Muscle of leg (tissue), 11 donors: ENCODE results near the gene DYSF. TPM values are rescaled to one million over a fixed set of nuclear protein-coding genes. Genes with fewer than 3 reads are reported as not detected.

ENCODE experiments used
- DNase-seq: peaks from one replicate; pipeline ENCODE4 v3.0.0; 2013
- H3K27ac ChIP-seq: one replicate; pipeline ENCODE4 v1.5.1; 2013; ENCODE audit warnings: mild to moderate bottlenecking, low read length, control low read depth
- H3K27me3 ChIP-seq: one replicate; pipeline ENCODE4 v1.6.1; 2013; ENCODE audit warnings: low read length; ENCODE audit not compliant: control insufficient read depth, insufficient read depth
- H3K36me3 ChIP-seq: one replicate; pipeline ENCODE4 v1.6.1; 2013; ENCODE audit warnings: low read length; ENCODE audit not compliant: control insufficient read depth, insufficient read depth
- H3K4me1 ChIP-seq: one replicate; pipeline ENCODE4 v1.6.1; 2013; ENCODE audit warnings: low read length; ENCODE audit not compliant: control insufficient read depth, insufficient read depth
- H3K4me3 ChIP-seq: one replicate; pipeline ENCODE4 v1.5.1; 2013; ENCODE audit warnings: low read length, control low read depth
- H3K9me3 ChIP-seq: replicated peaks from 2 replicates; pipeline ENCODE4 v1.6.1; 2013; ENCODE audit warnings: low read depth, low read length; ENCODE audit not compliant: control insufficient read depth
- WGBS: methylation state at CpG from one replicate; pipeline ENCODE4 v1.1.5; 2013; ENCODE audit warnings: missing lambda C conversion rate; ENCODE audit not compliant: insufficient coverage; 5-methylcytosine and 5-hydroxymethylcytosine counted together
- polyA plus RNA-seq, 8 donors: library from polyadenylated mRNA; unstranded; fragments of 120-200 nt; gene quantifications; one replicate each; pipeline versions ENCODE4 v1.2.1 to v1.2.3, GENCODE V29; 2013; ENCODE audit warnings: inconsistent platforms in 1 of 8, low replicate concordance in 1 of 8; ENCODE audit not compliant: insufficient read length in 8 of 8, insufficient read depth in 1 of 8
- total RNA-seq: library from RNA; stranded (reverse); fragments of 120-200 nt; gene quantifications from one replicate; pipeline ENCODE4 v1.2.4, GENCODE V29; 2013

Gene DYSF
- total and polyA plus RNA-seq, 9 donors, result 51.6 to 152 (median 106) TPM

- Histone ChIP-seq H3K27me3 (no peaks in the 10 kb centered on the region), H3K4me3 (no peak overlapping the region), H3K4me1 (peaks cover 21% of the 10 kb centered on the region), H3K36me3 (peaks cover 10% of the 10 kb centered on the region), H3K9me3 (no peaks in the 10 kb centered on the region), H3K27ac (no peak overlapping the region)
- DNase-seq, result no peak
- 100% methylated on average over 1 of the region's 1 CpG for WGBS
These were observed 41.3 kb downstream of the DYSF start for GRCh38 chr2:71494523-71495155.

GRCh38 chr2:71496156-71496770 lies 42.9 kb downstream of the DYSF start:
- peaks cover 32% of the 10 kb centered on the region for H3K4me1 ChIP-seq
- DNase-seq, result no peak
- H3K27ac ChIP-seq, result no peak overlapping the region
- H3K27me3 ChIP-seq, result no peaks in the 10 kb centered on the region
- H3K9me3 ChIP-seq, result no peaks in the 10 kb centered on the region
- no peak overlapping the region for H3K4me3 ChIP-seq
- peaks cover 10% of the 10 kb centered on the region for H3K36me3 ChIP-seq
- 65% methylated on average over 5 of the region's 9 CpGs for WGBS

- Histone ChIP-seq H3K4me1 (peaks cover 38% of the 10 kb centered on the region), H3K27ac (peak overlapping the region; percentile 37), H3K4me3 (no peak overlapping the region), H3K9me3 (no peaks in the 10 kb centered on the region), H3K36me3 (peaks cover 10% of the 10 kb centered on the region), H3K27me3 (no peaks in the 10 kb centered on the region)
- no peak for DNase-seq
- 60% methylated on average over 1 of the region's 5 CpGs for WGBS
These were observed 44.9 kb downstream of the DYSF start for GRCh38 chr2:71498261-71498701.

- Histone ChIP-seq H3K4me1 (peaks cover 53% of the 10 kb centered on the region), H3K4me3 (no peak overlapping the region)
These were observed 46.3 kb downstream of the DYSF start for GRCh38 chr2:71499691-71500090.

GRCh38 chr2:71500426-71501079 lies 47.2 kb downstream of the DYSF start:
- 69% methylated on average over 6 of the region's 7 CpGs for WGBS
- H3K4me3 ChIP-seq, result no peak overlapping the region
- peaks cover 8% of the 10 kb centered on the region for H3K36me3 ChIP-seq
- peak; percentile 36 for DNase-seq
- H3K27ac ChIP-seq, result peak overlapping the region; percentile 76
- no peaks in the 10 kb centered on the region for H3K27me3 ChIP-seq
- H3K9me3 ChIP-seq, result no peaks in the 10 kb centered on the region
- H3K4me1 ChIP-seq, result peaks cover 61% of the 10 kb centered on the region

More at GRCh38 chr2:71499691-71500090, 46.3 kb downstream of the DYSF start:
- H3K9me3 ChIP-seq, result no peaks in the 10 kb centered on the region
- DNase-seq, result no peak
- peak overlapping the region; percentile 76 for H3K27ac ChIP-seq
- no peaks in the 10 kb centered on the region for H3K27me3 ChIP-seq
- 40% methylated on average over 1 of the region's 5 CpGs for WGBS
- peaks cover 8% of the 10 kb centered on the region for H3K36me3 ChIP-seq

- peaks cover 9% of the 10 kb centered on the region for H3K36me3 ChIP-seq
- H3K27ac ChIP-seq, result peak overlapping the region; percentile 79
- H3K4me1 ChIP-seq, result peaks cover 67% of the 10 kb centered on the region
- H3K4me3 ChIP-seq, result no peak overlapping the region
- no peaks in the 10 kb centered on the region for H3K9me3 ChIP-seq
- DNase-seq, result no peak
- H3K27me3 ChIP-seq, result no peaks in the 10 kb centered on the region
- WGBS, result 85% methylated on average over 6 of the region's 6 CpGs
These were observed 49.8 kb downstream of the DYSF start for GRCh38 chr2:71502941-71503738.

GRCh38 chr2:71503837-71504236 lies 50.5 kb downstream of the DYSF start:
- 74% methylated on average over 6 of the region's 7 CpGs for WGBS
- peak overlapping the region; percentile 79 for H3K27ac ChIP-seq
- peaks cover 63% of the 10 kb centered on the region for H3K4me1 ChIP-seq

GRCh38 chr2:71504611-71505010 lies 51.2 kb downstream of the DYSF start:
- peak overlapping the region; percentile 79 for H3K27ac ChIP-seq
- WGBS, result 93% methylated on average over 5 of the region's 7 CpGs
- H3K4me1 ChIP-seq, result peaks cover 60% of the 10 kb centered on the region
- no peak overlapping the region for H3K4me3 ChIP-seq
- no peaks in the 10 kb centered on the region for H3K9me3 ChIP-seq
- H3K27me3 ChIP-seq, result no peaks in the 10 kb centered on the region
- DNase-seq, result no peak
- peaks cover 9% of the 10 kb centered on the region for H3K36me3 ChIP-seq

More at GRCh38 chr2:71503837-71504236, 50.5 kb downstream of the DYSF start:
- Histone ChIP-seq H3K9me3 (no peaks in the 10 kb centered on the region), H3K4me3 (no peak overlapping the region), H3K27me3 (no peaks in the 10 kb centered on the region), H3K36me3 (peaks cover 9% of the 10 kb centered on the region)
- peak; percentile 37 for DNase-seq

- H3K36me3 ChIP-seq, result peaks cover 9% of the 10 kb centered on the region
- no peak overlapping the region for H3K4me3 ChIP-seq
- H3K27me3 ChIP-seq, result no peaks in the 10 kb centered on the region
- 46% methylated on average over 5 of the region's 9 CpGs for WGBS
- H3K9me3 ChIP-seq, result no peaks in the 10 kb centered on the region
- DNase-seq, result peak; percentile 51
- H3K27ac ChIP-seq, result peak overlapping the region; percentile 15
- peaks cover 57% of the 10 kb centered on the region for H3K4me1 ChIP-seq
These were observed 51.9 kb downstream of the DYSF start for GRCh38 chr2:71505086-71505769.
